ENCODE results near the gene TTC6.

DNA sequence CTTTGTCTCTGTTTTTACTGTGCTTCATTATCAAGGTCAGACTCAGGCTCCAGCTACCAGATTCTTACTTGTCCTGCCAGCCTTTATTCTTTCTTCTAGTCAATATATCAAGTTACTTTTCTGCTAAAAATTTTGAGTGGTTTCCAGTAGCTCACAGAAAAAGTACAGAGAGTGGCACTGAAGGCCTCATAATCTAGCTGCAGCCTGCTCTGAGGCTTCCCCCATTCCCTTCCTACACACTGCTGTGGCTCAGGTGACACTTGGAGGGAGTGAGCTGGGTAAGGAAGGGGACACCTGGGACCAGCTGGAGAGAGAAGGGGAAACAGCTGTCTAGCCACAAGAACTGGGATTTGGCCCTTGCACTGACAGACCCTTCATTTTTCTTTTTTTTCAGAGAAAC, 25.4 kb downstream of the TTC6 start:
- no peak for TF ChIP-seq BACH2 (CRISPR knock-in tag; IDR thresholded peaks at IDR 0.05; ENCODE audit: borderline replicate concordance)
- no peak for TF ChIP-seq ARNTL (CRISPR knock-in tag; IDR thresholded peaks at IDR 0.05; ENCODE audit: borderline replicate concordance, low read depth)
- no peak for TF ChIP-seq GLIS3 (CRISPR knock-in tag; IDR thresholded peaks at IDR 0.05)
- TF ChIP-seq CSDC2 (CRISPR knock-in tag; IDR thresholded peaks at IDR 0.05) = no peak
- TF ChIP-seq ZFP30 (CRISPR knock-in tag; IDR thresholded peaks at IDR 0.05) = no peak

Measured in SK-N-SH treated with all-trans-retinoic acid at 6 μM for 48 hours (cell line).